Calu3 (cell line): ENCODE results near the gene PLB1. TPM values are rescaled to one million over a fixed set of nuclear protein-coding genes. Genes with fewer than 3 reads are reported as not detected.

Experiments used
- BruUV-seq: library from RNA; stranded (reverse); fragments of 400-500 nt; replicated peaks from 2 replicates; lab custom pipeline; 2021; lab: Mats Ljungman, UMichigan
- CTCF ChIA-PET: fragments of 300-600 bp; sonication (Branson Sonifier 250); formaldehyde crosslinking; loops from one replicate; lab custom pipeline; 2022; ENCODE audit warnings: antibody characterized with exemption; lab: Charles Lee
- DNase-seq: peaks from one replicate; pipeline ENCODE4 v3.0.0; 2022
- H3K27ac Mint-ChIP-seq: one replicate; pipeline ENCODE4 v1.8.0; 2022; ENCODE audit warnings: mixed read lengths; ENCODE audit not compliant: unreplicated experiment
- H3K27me3 Mint-ChIP-seq: one replicate; pipeline ENCODE4 v1.8.0; 2022; ENCODE audit warnings: mixed read lengths; ENCODE audit not compliant: unreplicated experiment
- H3K36me3 Mint-ChIP-seq: one replicate; pipeline ENCODE4 v1.8.0; 2022; ENCODE audit warnings: mild to moderate bottlenecking, moderate library complexity, mixed read lengths; ENCODE audit not compliant: insufficient read depth, unreplicated experiment
- H3K4me1 Mint-ChIP-seq: one replicate; pipeline ENCODE4 v1.8.0; 2022; ENCODE audit warnings: mild to moderate bottlenecking, low read depth, mixed read lengths; ENCODE audit not compliant: unreplicated experiment
- H3K4me3 Mint-ChIP-seq: one replicate; pipeline ENCODE4 v1.8.0; 2022; ENCODE audit warnings: mild to moderate bottlenecking, low read depth, moderate library complexity, mixed read lengths; ENCODE audit not compliant: unreplicated experiment
- H3K9me3 Mint-ChIP-seq: one replicate; pipeline ENCODE4 v1.8.0; 2022; ENCODE audit warnings: low read depth, mixed read lengths; ENCODE audit not compliant: unreplicated experiment
- intact Hi-C: fragments of 100-400 bp; cut with micrococcal nuclease; formaldehyde crosslinking; loops from one replicate; pipeline ENCODE4 v1.10.0; 2022; ENCODE audit not compliant: unreplicated experiment
- total RNA-seq: library from RNA; stranded (reverse); gene quantifications from 2 replicates; pipeline ENCODE4 v1.2.3, GENCODE V29; 2022
- TF ChIP-seq, protein P1 (sequence below): fragments of 200-600 bp; IDR thresholded peaks from one replicate; pipeline ENCODE4 v1.8.0; 2022; ENCODE audit warnings: antibody characterized with exemption; ENCODE audit not compliant: unreplicated experiment

Gene PLB1
- total RNA-seq, 1 experiment from 2014 or later, result 1.6 TPM

DNA sequence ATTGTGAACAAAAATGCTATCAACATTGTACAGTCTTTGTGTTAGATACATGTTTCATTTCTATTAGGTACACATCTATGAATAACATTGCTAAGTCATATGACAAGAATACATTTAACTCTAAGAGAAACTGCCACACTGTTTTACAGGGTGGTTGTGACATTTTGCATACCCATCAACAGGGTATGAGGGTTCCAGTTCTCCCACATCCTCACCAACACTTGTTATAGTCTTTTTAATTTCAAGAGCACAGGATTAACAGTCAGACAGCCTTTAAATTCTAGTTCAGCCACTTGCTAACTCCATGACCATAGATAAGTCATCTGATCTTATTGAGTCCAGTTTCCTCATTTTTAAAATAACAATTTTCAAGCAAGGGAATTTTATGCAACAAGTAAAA lies 163.3 kb downstream of the PLB1 start:
- Mint-ChIP-seq H3K27me3 (no peaks in the 10 kb centered on the region), H3K4me1 (peaks cover 69% of the 10 kb centered on the region), H3K27ac (no peak overlapping the region), H3K4me3 (no peak overlapping the region), H3K9me3 (peaks cover 2% of the 10 kb centered on the region), H3K36me3 (peaks cover 12% of the 10 kb centered on the region)
- TF ChIP-seq, protein P1, sequence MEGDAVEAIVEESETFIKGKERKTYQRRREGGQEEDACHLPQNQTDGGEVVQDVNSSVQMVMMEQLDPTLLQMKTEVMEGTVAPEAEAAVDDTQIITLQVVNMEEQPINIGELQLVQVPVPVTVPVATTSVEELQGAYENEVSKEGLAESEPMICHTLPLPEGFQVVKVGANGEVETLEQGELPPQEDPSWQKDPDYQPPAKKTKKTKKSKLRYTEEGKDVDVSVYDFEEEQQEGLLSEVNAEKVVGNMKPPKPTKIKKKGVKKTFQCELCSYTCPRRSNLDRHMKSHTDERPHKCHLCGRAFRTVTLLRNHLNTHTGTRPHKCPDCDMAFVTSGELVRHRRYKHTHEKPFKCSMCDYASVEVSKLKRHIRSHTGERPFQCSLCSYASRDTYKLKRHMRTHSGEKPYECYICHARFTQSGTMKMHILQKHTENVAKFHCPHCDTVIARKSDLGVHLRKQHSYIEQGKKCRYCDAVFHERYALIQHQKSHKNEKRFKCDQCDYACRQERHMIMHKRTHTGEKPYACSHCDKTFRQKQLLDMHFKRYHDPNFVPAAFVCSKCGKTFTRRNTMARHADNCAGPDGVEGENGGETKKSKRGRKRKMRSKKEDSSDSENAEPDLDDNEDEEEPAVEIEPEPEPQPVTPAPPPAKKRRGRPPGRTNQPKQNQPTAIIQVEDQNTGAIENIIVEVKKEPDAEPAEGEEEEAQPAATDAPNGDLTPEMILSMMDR, result no peak
- CTCF ChIA-PET, result no interaction called here
- intact Hi-C loops, result no loop called here
- DNase-seq, result no peak
- BruUV-seq, result no TSS peak

DNA sequence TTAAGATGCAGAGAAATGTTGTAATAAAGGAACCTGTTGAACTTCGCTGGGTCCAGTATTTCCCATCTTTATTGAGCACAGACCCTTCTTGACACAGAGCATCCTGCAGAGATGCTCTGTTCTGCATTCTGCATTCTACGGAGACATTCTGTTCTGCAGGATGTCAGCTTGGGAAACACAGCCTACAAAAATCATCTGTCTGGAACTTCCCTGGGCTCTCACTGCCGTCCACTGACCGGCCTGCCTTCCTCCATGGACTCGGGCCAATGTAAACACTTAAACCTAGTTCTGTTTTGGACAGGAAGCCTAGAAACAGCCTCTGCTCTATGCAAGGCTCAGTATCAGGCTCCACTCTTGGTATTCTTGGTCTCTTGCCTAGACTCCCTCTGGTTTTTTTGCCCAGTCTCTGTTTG lies 165.7 kb downstream of the PLB1 start:
- Mint-ChIP-seq H3K36me3 (peaks cover 12% of the 10 kb centered on the region), H3K4me1 (peaks cover 62% of the 10 kb centered on the region), H3K27me3 (no peaks in the 10 kb centered on the region), H3K4me3 (peak overlapping the region; percentile 36), H3K27ac (peak overlapping the region; percentile 91), H3K9me3 (peaks cover 2% of the 10 kb centered on the region)
- no TSS peak for BruUV-seq
- peak; percentile 68 for DNase-seq
- intact Hi-C loops, result loop anchor here (2.0 kb wide), 1 partner anchor 91 kb away; no protein-coding TSS in a partner anchor
- TF ChIP-seq, protein P1, result no peak
- CTCF ChIA-PET, result interaction anchor here (3.6 kb wide), 1 partner anchor 66 kb away, joined by 17 read pairs; no protein-coding TSS in a partner anchor

DNA sequence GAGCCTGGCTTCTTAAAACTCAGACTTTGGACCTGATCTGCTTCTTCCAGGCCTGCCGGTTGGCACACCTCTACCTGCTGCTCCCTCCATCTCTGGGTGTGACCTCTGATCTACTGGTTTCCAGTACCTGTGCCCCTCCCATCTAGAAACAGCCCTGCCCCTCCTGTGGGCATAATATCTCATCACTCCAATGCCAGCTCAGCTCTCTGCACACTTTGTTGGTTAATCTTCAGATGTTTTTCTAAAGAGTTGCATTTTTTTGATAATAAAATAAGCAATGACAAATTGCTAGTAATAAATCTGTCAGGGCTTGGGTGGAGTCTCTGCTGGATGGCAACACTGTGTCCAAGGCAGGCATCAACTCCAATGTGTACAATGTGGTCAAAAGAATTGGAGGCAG lies 166.2 kb downstream of the PLB1 start:
- Mint-ChIP-seq H3K4me1 (peaks cover 58% of the 10 kb centered on the region), H3K9me3 (peaks cover 2% of the 10 kb centered on the region), H3K36me3 (peaks cover 12% of the 10 kb centered on the region), H3K27ac (peak overlapping the region; percentile 91), H3K27me3 (no peaks in the 10 kb centered on the region), H3K4me3 (peak overlapping the region; percentile 36)
- intact Hi-C loops, result loop anchor here (2.0 kb wide), 1 partner anchor 91 kb away; no protein-coding TSS in a partner anchor
- no TSS peak for BruUV-seq
- CTCF ChIA-PET, result interaction anchor here (1.6 to 3.6 kb wide), 2 partner anchors 49 to 67 kb away, joined by 5 to 17 read pairs; no protein-coding TSS in a partner anchor
- peak; percentile 60 for DNase-seq
- TF ChIP-seq, protein P1, result no peak

DNA sequence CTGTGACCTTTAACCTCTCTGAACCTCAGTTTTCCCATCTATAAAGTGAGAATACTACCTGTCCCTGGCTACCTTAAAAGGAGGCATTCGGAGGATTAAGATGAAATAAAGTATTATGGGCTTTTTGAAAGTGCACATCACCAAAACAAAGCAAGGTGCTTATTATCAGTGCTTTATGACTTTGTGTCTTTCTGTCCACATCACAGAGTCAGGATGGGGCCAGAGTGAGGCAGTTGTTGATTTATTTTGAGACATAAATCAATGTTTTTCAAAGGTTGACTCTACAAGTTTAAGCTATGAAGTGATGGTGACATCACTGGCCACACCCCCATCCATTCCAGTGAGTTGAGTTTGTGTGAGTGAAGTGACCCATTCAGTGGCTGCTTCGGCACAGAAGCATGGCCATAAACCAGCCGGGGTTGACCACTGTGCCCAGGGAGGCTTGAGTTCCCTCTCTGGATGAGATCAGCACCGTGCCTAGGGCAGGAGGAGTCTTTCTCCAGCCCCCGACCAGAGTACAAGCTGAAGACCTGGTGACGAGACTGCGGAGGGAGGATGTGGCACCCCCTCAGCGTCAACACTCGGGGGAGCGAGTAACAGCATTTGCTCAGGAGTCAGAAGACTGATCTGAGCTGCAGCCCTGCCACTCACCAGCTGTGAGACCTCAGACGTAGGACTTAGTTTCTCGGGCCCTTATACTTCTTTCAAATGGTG lies 166.8 kb downstream of the PLB1 start:
- Mint-ChIP-seq H3K36me3 (peaks cover 7% of the 10 kb centered on the region), H3K4me3 (peak overlapping the region; percentile 36), H3K4me1 (peaks cover 52% of the 10 kb centered on the region), H3K27me3 (no peaks in the 10 kb centered on the region), H3K9me3 (peaks cover 2% of the 10 kb centered on the region), H3K27ac (peak overlapping the region; percentile 8)
- TF ChIP-seq, protein P1, result no peak
- intact Hi-C loops, result loop anchor here (2.0 kb wide), 1 partner anchor 90 kb away; no protein-coding TSS in a partner anchor
- CTCF ChIA-PET, result interaction anchor here (1.1 to 3.6 kb wide), 5 partner anchors 50 to 89 kb away, joined by 4 to 17 read pairs (median 5); partner anchors contain the start of gene PPP1CB
- no TSS peak for BruUV-seq
- DNase-seq, result peak; percentile 52
